Mesendoderm (in vitro differentiated cells): ENCODE results near the gene SFMBT2.

ENCODE experiments used
- DNase-seq: peaks from one replicate; pipeline ENCODE4 v3.0.0; 2013
- H2AK5ac ChIP-seq: 2 replicates; pipeline ENCODE4 v1.6.1; 2013; ENCODE audit warnings: low read length, inconsistent platforms
- H2BK120ac ChIP-seq: 2 replicates; pipeline ENCODE4 v1.6.1; 2013; ENCODE audit warnings: low read depth, mild to moderate bottlenecking, low read length, moderate library complexity, mixed read lengths
- H2BK15ac ChIP-seq: replicated peaks from 2 replicates; pipeline ENCODE4 v1.6.1; 2013; ENCODE audit warnings: low read depth, mild to moderate bottlenecking, moderate library complexity
- H2BK5ac ChIP-seq: 2 replicates; pipeline ENCODE4 v1.6.1; 2013; ENCODE audit warnings: low read length, inconsistent platforms
- H3K18ac ChIP-seq: 2 replicates; pipeline ENCODE4 v1.6.1; 2013; ENCODE audit warnings: mild to moderate bottlenecking, low read length, mixed read lengths
- H3K23ac ChIP-seq: one replicate; pipeline ENCODE4 v1.6.1; 2013; ENCODE audit warnings: low read length
- H3K27ac ChIP-seq: 2 replicates; pipeline ENCODE4 v1.5.1; 2013; ENCODE audit warnings: low read depth, mild to moderate bottlenecking, inconsistent platforms, low read length, moderate library complexity
- H3K27me3 ChIP-seq: 2 replicates; pipeline ENCODE4 v1.6.1; 2013; ENCODE audit warnings: low read length, control low read depth, mild to moderate bottlenecking, inconsistent platforms; ENCODE audit not compliant: insufficient read depth, poor library complexity
- H3K36me3 ChIP-seq: 2 replicates; pipeline ENCODE4 v1.6.1; 2013; ENCODE audit warnings: low read length, inconsistent platforms; ENCODE audit not compliant: control insufficient read depth, insufficient read depth
- H3K4ac ChIP-seq: one replicate; pipeline ENCODE4 v1.6.1; 2013; ENCODE audit warnings: low read depth, mild to moderate bottlenecking, low read length, moderate library complexity
- H3K4me1 ChIP-seq: 2 replicates; pipeline ENCODE4 v1.6.1; 2013; ENCODE audit warnings: low read depth, low read length, inconsistent platforms; ENCODE audit not compliant: control insufficient read depth
- H3K4me2 ChIP-seq: 2 replicates; pipeline ENCODE4 v1.6.1; 2013; ENCODE audit warnings: low read length
- H3K4me3 ChIP-seq: 2 replicates; pipeline ENCODE4 v1.5.1; 2013; ENCODE audit warnings: mild to moderate bottlenecking, low read length
- H3K56ac ChIP-seq: one replicate; pipeline ENCODE4 v1.6.1; 2013; ENCODE audit warnings: low read length
- H3K79me1 ChIP-seq: 2 replicates; pipeline ENCODE4 v1.6.1; 2013; ENCODE audit warnings: low read length, inconsistent platforms
- H3K79me2 ChIP-seq: 2 replicates; pipeline ENCODE4 v1.6.1; 2013; ENCODE audit warnings: mild to moderate bottlenecking, low read length; ENCODE audit not compliant: control insufficient read depth, insufficient read depth
- H3K9ac ChIP-seq: 2 replicates; pipeline ENCODE4 v1.6.1; 2013; ENCODE audit warnings: low read length, inconsistent platforms
- H4K5ac ChIP-seq: one replicate; pipeline ENCODE4 v1.6.1; 2013; ENCODE audit warnings: low read length
- H4K8ac ChIP-seq: one replicate; pipeline ENCODE4 v1.6.1; 2013; ENCODE audit warnings: low read depth, mild to moderate bottlenecking, control low read depth, low read length, moderate library complexity
- WGBS: extraction: QIAGEN DNeasy Blood & Tissue Kit; methylation state at CpG from one replicate; pipeline ENCODE4 v1.1.7; 2013; ENCODE audit warnings: low lambda C conversion rate, missing lambda C conversion rate; ENCODE audit not compliant: insufficient coverage; ENCODE audit errors: extremely low coverage; 5-methylcytosine and 5-hydroxymethylcytosine counted together

The SFMBT2 gene

GRCh38 chr10:7152341-7152740 lies 258.5 kb downstream of the SFMBT2 start:
- Histone ChIP-seq H3K79me2 (no peaks in the 10 kb centered on the region), H4K5ac (no peak overlapping the region), H2BK5ac (no peak overlapping the region), H3K4me2 (no peak overlapping the region), H4K8ac (no peak overlapping the region), H3K79me1 (no peaks in the 10 kb centered on the region), H3K27me3 (no peaks in the 10 kb centered on the region), H3K23ac (no peak overlapping the region), H3K36me3 (no peaks in the 10 kb centered on the region), H3K27ac (no peak overlapping the region), H3K56ac (no peak overlapping the region), H3K4me1 (no peaks in the 10 kb centered on the region), H3K9ac (no peak overlapping the region), H3K18ac (no peak overlapping the region), H2AK5ac (no peak overlapping the region), H3K4me3 (no peak overlapping the region), H2BK15ac (no peak overlapping the region), H3K4ac (no peak overlapping the region), H2BK120ac (no peak overlapping the region)
- WGBS: no CpG with 5 or more reads among the region's 2 CpGs
- DNase-seq: no peak

GRCh38 chr10:7151538-7151937 lies 259.3 kb downstream of the SFMBT2 start:
- no peak overlapping the region for H2BK5ac ChIP-seq
- no peaks in the 10 kb centered on the region for H3K4me1 ChIP-seq
- no peak overlapping the region for H2BK15ac ChIP-seq
- no peak overlapping the region for H3K23ac ChIP-seq
- H3K27ac ChIP-seq: no peak overlapping the region
- no peak for DNase-seq
- H2AK5ac ChIP-seq: no peak overlapping the region
- WGBS: no CpG with 5 or more reads among the region's 4 CpGs
- no peaks in the 10 kb centered on the region for H3K79me1 ChIP-seq
- no peaks in the 10 kb centered on the region for H3K27me3 ChIP-seq
- H3K56ac ChIP-seq: no peak overlapping the region
- no peak overlapping the region for H2BK120ac ChIP-seq
- no peak overlapping the region for H4K8ac ChIP-seq
- no peak overlapping the region for H3K9ac ChIP-seq
- H3K4ac ChIP-seq: no peak overlapping the region
- no peak overlapping the region for H3K4me3 ChIP-seq
- no peak overlapping the region for H3K18ac ChIP-seq
- H3K4me2 ChIP-seq: no peak overlapping the region
- H3K79me2 ChIP-seq: no peaks in the 10 kb centered on the region
- no peak overlapping the region for H4K5ac ChIP-seq
- no peaks in the 10 kb centered on the region for H3K36me3 ChIP-seq

- WGBS: no CpG with 5 or more reads among the region's 4 CpGs
- Histone ChIP-seq H3K4me2 (no peak overlapping the region), H2BK15ac (no peak overlapping the region), H3K36me3 (no peaks in the 10 kb centered on the region), H3K56ac (no peak overlapping the region), H3K4ac (no peak overlapping the region), H4K8ac (no peak overlapping the region), H3K4me3 (no peak overlapping the region), H3K79me1 (no peaks in the 10 kb centered on the region), H3K18ac (no peak overlapping the region), H3K79me2 (no peaks in the 10 kb centered on the region), H2AK5ac (no peak overlapping the region), H3K9ac (no peak overlapping the region), H2BK5ac (no peak overlapping the region), H3K27me3 (no peaks in the 10 kb centered on the region), H3K23ac (no peak overlapping the region), H3K4me1 (no peaks in the 10 kb centered on the region), H3K27ac (no peak overlapping the region), H4K5ac (no peak overlapping the region), H2BK120ac (no peak overlapping the region)
- DNase-seq: no peak
Measured at GRCh38 chr10:7150349-7150748, 260.5 kb downstream of the SFMBT2 start.

- H3K56ac ChIP-seq: no peak overlapping the region
- no peak overlapping the region for H2AK5ac ChIP-seq
- H3K4ac ChIP-seq: no peak overlapping the region
- H3K4me1 ChIP-seq: no peaks in the 10 kb centered on the region
- H3K9ac ChIP-seq: no peak overlapping the region
- H3K18ac ChIP-seq: no peak overlapping the region
- H3K36me3 ChIP-seq: no peaks in the 10 kb centered on the region
- no peaks in the 10 kb centered on the region for H3K79me2 ChIP-seq
- no peak overlapping the region for H2BK120ac ChIP-seq
- no peak overlapping the region for H3K23ac ChIP-seq
- no peaks in the 10 kb centered on the region for H3K27me3 ChIP-seq
- H2BK5ac ChIP-seq: no peak overlapping the region
- no peak overlapping the region for H2BK15ac ChIP-seq
- no peak overlapping the region for H4K8ac ChIP-seq
- no peak overlapping the region for H4K5ac ChIP-seq
- DNase-seq: no peak
- H3K4me2 ChIP-seq: no peak overlapping the region
- H3K4me3 ChIP-seq: no peak overlapping the region
- WGBS: no CpG with 5 or more reads among the region's 3 CpGs
- H3K79me1 ChIP-seq: no peaks in the 10 kb centered on the region
- no peak overlapping the region for H3K27ac ChIP-seq
Measured at GRCh38 chr10:7146189-7146588, 264.6 kb downstream of the SFMBT2 start.

GRCh38 chr10:7136016-7136415 lies 274.8 kb downstream of the SFMBT2 start:
- Histone ChIP-seq H2BK120ac (no peak overlapping the region), H3K79me1 (no peaks in the 10 kb centered on the region), H4K5ac (no peak overlapping the region), H4K8ac (no peak overlapping the region), H3K4me1 (no peaks in the 10 kb centered on the region), H3K27me3 (no peaks in the 10 kb centered on the region), H3K4me3 (no peak overlapping the region), H3K9ac (no peak overlapping the region), H3K27ac (no peak overlapping the region), H3K4ac (no peak overlapping the region), H2AK5ac (no peak overlapping the region), H2BK15ac (no peak overlapping the region), H3K56ac (no peak overlapping the region), H2BK5ac (no peak overlapping the region), H3K4me2 (no peak overlapping the region), H3K23ac (no peak overlapping the region), H3K79me2 (no peaks in the 10 kb centered on the region), H3K36me3 (no peaks in the 10 kb centered on the region), H3K18ac (no peak overlapping the region)
- DNase-seq: no peak
- WGBS: no CpG with 5 or more reads among the region's 5 CpGs

- Histone ChIP-seq H3K4ac (no peak overlapping the region), H3K18ac (no peak overlapping the region), H3K23ac (no peak overlapping the region), H3K4me1 (no peaks in the 10 kb centered on the region), H3K9ac (no peak overlapping the region), H4K5ac (no peak overlapping the region), H2BK120ac (no peak overlapping the region), H3K79me1 (no peaks in the 10 kb centered on the region), H3K27me3 (no peaks in the 10 kb centered on the region), H2BK15ac (no peak overlapping the region), H3K56ac (no peak overlapping the region), H3K27ac (no peak overlapping the region), H3K4me3 (no peak overlapping the region), H3K4me2 (no peak overlapping the region), H3K79me2 (no peaks in the 10 kb centered on the region), H2AK5ac (no peak overlapping the region), H3K36me3 (no peaks in the 10 kb centered on the region), H4K8ac (no peak overlapping the region), H2BK5ac (no peak overlapping the region)
- no peak for DNase-seq
Measured at GRCh38 chr10:7135188-7135587, 275.6 kb downstream of the SFMBT2 start.
